CD14-positive monocyte (primary cell): ENCODE measurements around the gene DTNB. TPM values are rescaled to one million over a fixed set of nuclear protein-coding genes. Genes with fewer than 3 reads are reported as not detected.

Experiments used
- DNase-seq, 3 donors: peaks; one replicate each; pipeline ENCODE4 v3.0.0-alpha.2; 2011 to 2022
- H2AFZ ChIP-seq: 2 replicates; pipeline ENCODE4 v1.6.0; 2012; ENCODE audit warnings: mild to moderate bottlenecking, low read depth, low read length, inconsistent platforms; ENCODE audit not compliant: insufficient read depth, poor library complexity, severe bottlenecking
- H3K27ac ChIP-seq, 2 donors: 1 replicate in 1 of 2; 2 replicates in 1 of 2; pipeline ENCODE4 v1.5.1; 2012 to 2013; ENCODE audit warnings: low read length in 2 of 2, control low read depth in 1 of 2, inconsistent platforms in 1 of 2, low read depth in 1 of 2, mild to moderate bottlenecking in 1 of 2
- H3K27me3 ChIP-seq, 2 donors: one replicate each; pipeline versions ENCODE4 v1.6.0 to v1.6.1; 2011 to 2013; ENCODE audit warnings: low read length in 2 of 2; ENCODE audit not compliant: control insufficient read depth in 2 of 2, insufficient read depth in 2 of 2
- H3K36me3 ChIP-seq, 2 donors: replicated peaks in 1 of 2; 1 replicate in 1 of 2; 2 replicates in 1 of 2; pipeline versions ENCODE4 v1.5.1 to v1.6.1; 2012 to 2013; ENCODE audit warnings: low read length in 2 of 2, control low read depth in 1 of 2, inconsistent platforms in 1 of 2, mild to moderate bottlenecking in 1 of 2; ENCODE audit not compliant: insufficient read depth in 2 of 2, control insufficient read depth in 1 of 2
- H3K4me1 ChIP-seq, 2 donors: 1 replicate in 1 of 2; 2 replicates in 1 of 2; pipeline versions ENCODE4 v1.5.1 to v1.6.1; 2012 to 2013; ENCODE audit warnings: low read length in 2 of 2, control low read depth in 1 of 2, inconsistent platforms in 1 of 2, mild to moderate bottlenecking in 1 of 2, moderate library complexity in 1 of 2; ENCODE audit not compliant: insufficient read depth in 2 of 2, control insufficient read depth in 1 of 2
- H3K4me2 ChIP-seq: replicated peaks from 2 replicates; pipeline ENCODE3; 2012; ENCODE audit warnings: low read length, moderate library complexity, mild to moderate bottlenecking; ENCODE audit not compliant: poor library complexity, severe bottlenecking; ENCODE audit errors: extremely low read depth
- H3K4me3 ChIP-seq, 3 experiments: fragments of 200-600 bp in 1 of 3; sonication (generic) in 1 of 3; replicated peaks in 1 of 3; 1 replicate in 2 of 3; 2 replicates in 1 of 3; pipeline ENCODE4 v1.5.1; 2011 to 2013; ENCODE audit warnings: low read length in 3 of 3, mild to moderate bottlenecking in 3 of 3, control low read depth in 2 of 3, low read depth in 2 of 3, inconsistent platforms in 1 of 3, moderate library complexity in 1 of 3
- H3K79me2 ChIP-seq: 2 replicates; pipeline ENCODE4 v1.6.0; 2012; ENCODE audit warnings: mild to moderate bottlenecking, control low read depth, inconsistent platforms, low read length, moderate library complexity; ENCODE audit not compliant: insufficient read depth
- H3K9ac ChIP-seq: 2 replicates; pipeline ENCODE4 v1.6.0; 2017; ENCODE audit warnings: low read length, mild to moderate bottlenecking; ENCODE audit not compliant: insufficient read depth, poor library complexity, severe bottlenecking
- H3K9me3 ChIP-seq, 2 donors: replicated peaks in 1 of 2; 1 replicate in 1 of 2; 2 replicates in 1 of 2; pipeline versions ENCODE4 v1.5.1 to v1.6.1; 2012 to 2013; ENCODE audit warnings: low read length in 2 of 2, control low read depth in 1 of 2; ENCODE audit not compliant: control insufficient read depth in 1 of 2, insufficient read depth in 1 of 2
- H4K20me1 ChIP-seq: 2 replicates; pipeline ENCODE4 v1.6.0; 2012; ENCODE audit warnings: mild to moderate bottlenecking, low read length, control low read depth, moderate library complexity; ENCODE audit not compliant: insufficient read depth
- H3K27ac Mint-ChIP-seq, 7 donors: one replicate each; pipeline ENCODE4 v1.8.0; 2020; ENCODE audit warnings: mild to moderate bottlenecking in 7 of 7, mixed read lengths in 7 of 7, moderate library complexity in 6 of 7, inconsistent platforms in 2 of 7
- H3K27me3 Mint-ChIP-seq, 3 donors: one replicate each; pipeline ENCODE4 v1.8.0; 2021 to 2022; ENCODE audit warnings: low read depth in 3 of 3, mild to moderate bottlenecking in 3 of 3, mixed read lengths in 3 of 3, moderate library complexity in 3 of 3, inconsistent platforms in 1 of 3
- H3K36me3 Mint-ChIP-seq, 2 donors: one replicate each; pipeline ENCODE4 v1.8.0; 2020; ENCODE audit warnings: mixed read lengths in 2 of 2, inconsistent platforms in 1 of 2, mild to moderate bottlenecking in 1 of 2
- H3K4me1 Mint-ChIP-seq: one replicate; pipeline ENCODE4 v1.8.0; 2020; ENCODE audit warnings: mild to moderate bottlenecking, mixed read lengths
- H3K4me3 Mint-ChIP-seq, 2 donors: one replicate each; pipeline ENCODE4 v1.8.0; 2020; ENCODE audit warnings: mild to moderate bottlenecking in 2 of 2, mixed read lengths in 2 of 2, moderate library complexity in 1 of 2
- H3K9me3 Mint-ChIP-seq, 7 donors: one replicate each; pipeline ENCODE4 v1.8.0; 2020 to 2022; ENCODE audit warnings: mixed read lengths in 7 of 7, mild to moderate bottlenecking in 6 of 7, moderate library complexity in 6 of 7, inconsistent platforms in 2 of 7
- CTCF ChIP-seq: fragments of 200-600 bp; IDR thresholded peaks from one replicate; pipeline ENCODE4 v1.8.0; 2022; ENCODE audit warnings: antibody characterized with exemption, mild to moderate bottlenecking
- WGBS: methylation state at CpG from one replicate; pipeline ENCODE4 v1.1.5; 2013; ENCODE audit warnings: missing lambda C conversion rate; ENCODE audit not compliant: insufficient coverage; 5-methylcytosine and 5-hydroxymethylcytosine counted together
- intact Hi-C, 2 donors: fragments of 100-400 bp; cut with micrococcal nuclease; formaldehyde crosslinking; loops; one replicate each; pipeline versions ENCODE4 v1.15.0 to v1.15.1; 2023
- polyA plus RNA-seq, 3 donors: library from polyadenylated mRNA; depleted of rRNA in 1 of 3; unstranded in 2 of 3; stranded (reverse) in 1 of 3; fragments of 300-500 nt in 2 of 3; fragments of >200 nt in 1 of 3; fragmentation: Illumina TruSeq in 2 of 3; gene quantifications; 1 replicate in 2 of 3; 2 replicates in 1 of 3; pipeline ENCODE4 v1.2.3, GENCODE V29; 2012 to 2021

The DTNB gene
- polyA plus RNA-seq, 3 donors, result 3.0 to 4.2 (median 3.3) TPM

DNA sequence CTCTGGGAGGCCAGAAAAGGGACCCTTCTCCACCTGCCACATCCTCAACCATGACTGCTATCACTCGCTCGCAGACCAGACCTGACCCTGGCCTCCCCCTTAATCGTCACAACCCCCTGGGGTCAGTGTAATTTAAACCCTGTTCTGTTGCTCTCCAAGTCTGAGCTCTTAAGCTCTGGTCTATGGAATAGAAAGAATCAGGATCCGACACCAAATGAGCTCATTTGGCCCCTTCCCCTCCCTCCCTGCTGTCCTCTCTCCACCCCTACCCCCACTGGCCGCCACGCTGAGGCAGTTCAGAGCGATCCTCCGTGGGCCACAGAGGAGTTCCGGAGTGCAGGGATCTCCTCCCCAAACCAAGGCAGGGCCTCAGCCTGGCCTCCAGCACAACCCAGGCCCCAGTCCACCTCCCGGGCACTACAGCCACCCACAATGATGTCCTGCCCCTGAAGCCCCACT lies 337.0 kb downstream of the DTNB start:
- Mint-ChIP-seq H3K4me3 (no peak overlapping the region), H3K27me3 (peaks cover 0 to 8% (median 5%) of the 10 kb centered on the region in 3 donors), H3K9me3 (no peaks in the 10 kb centered on the region), H3K27ac (no peak overlapping the region), H3K36me3 (peaks cover 19 to 21% of the 10 kb centered on the region in 2 donors), H3K4me1 (peaks cover 37% of the 10 kb centered on the region)
- peaks cover 24% of the 10 kb centered on the region for H3K79me2 ChIP-seq
- no peak overlapping the region for H3K27ac ChIP-seq
- no peak for TF ChIP-seq CTCF
- no peaks in the 10 kb centered on the region for H3K27me3 ChIP-seq
- 96% methylated on average over 6 of the region's 10 CpGs for whole genome bisulfite sequencing
- DNase-seq, result no peak
- H3K4me2 ChIP-seq, result no peak overlapping the region
- no peaks in the 10 kb centered on the region for H3K36me3 ChIP-seq
- no peaks in the 10 kb centered on the region for H3K9me3 ChIP-seq
- no peak overlapping the region for H3K4me3 ChIP-seq
- H3K4me1 ChIP-seq, result peaks cover 7 to 22% of the 10 kb centered on the region in 2 donors
- intact Hi-C loops, result loop anchor here in 1 of 2 donors (5.0 kb wide), 1 partner anchor 34 kb away; no protein-coding TSS in a partner anchor
- H2AFZ ChIP-seq, result no peak overlapping the region
- H3K9ac ChIP-seq, result no peak overlapping the region
- peaks cover 89% of the 10 kb centered on the region for H4K20me1 ChIP-seq

- Histone ChIP-seq H3K36me3 (no peaks in the 10 kb centered on the region), H3K27ac (no peak overlapping the region), H3K4me1 (peaks cover 7 to 22% of the 10 kb centered on the region in 2 donors), H3K79me2 (peaks cover 24% of the 10 kb centered on the region), H3K27me3 (no peaks in the 10 kb centered on the region), H3K9me3 (no peaks in the 10 kb centered on the region), H3K4me3 (no peak overlapping the region), H3K9ac (no peak overlapping the region), H2AFZ (no peak overlapping the region), H4K20me1 (peaks cover 93% of the 10 kb centered on the region), H3K4me2 (no peak overlapping the region)
- DNase-seq, result no peak
- Mint-ChIP-seq H3K4me1 (peaks cover 39% of the 10 kb centered on the region), H3K9me3 (peaks cover 0 to 2% (median 0%) of the 10 kb centered on the region in 7 donors), H3K36me3 (peaks cover 22 to 25% of the 10 kb centered on the region in 2 donors), H3K4me3 (no peak overlapping the region), H3K27ac (no peak overlapping the region), H3K27me3 (peaks cover 0 to 8% (median 5%) of the 10 kb centered on the region in 3 donors)
- no CpG with 5 or more reads among the region's 6 CpGs for WGBS
- intact Hi-C loops, result loop anchor here in 1 of 2 donors (5.0 kb wide), 1 partner anchor 34 kb away; no protein-coding TSS in a partner anchor
- no peak for TF ChIP-seq CTCF
Observed at GRCh38 chr2:25335971-25336370, 337.4 kb downstream of the DTNB start.
